ENCODE results near the gene RUBCNL.

Gene RUBCNL

GRCh38 chr13:46339035-46339666 is 47.9 kb downstream of the RUBCNL start:
- Histone ChIP-seq H3K27ac (ENCODE audit: low read length) (no peak overlapping the region), H3K27me3 (ENCODE audit: control insufficient read depth, insufficient read depth, low read length) (no peaks in the 10 kb centered on the region), H3K4me3 (ENCODE audit: low read length) (no peak overlapping the region), H3K4me1 (ENCODE audit: control insufficient read depth, low read depth, low read length) (no peaks in the 10 kb centered on the region), H3K9me3 (ENCODE audit: control insufficient read depth, low read depth, low read length) (no peaks in the 10 kb centered on the region), H3K36me3 (ENCODE audit: control insufficient read depth, low read depth, low read length) (no peaks in the 10 kb centered on the region), H3K9ac (ENCODE audit: low read length) (no peak overlapping the region)

GRCh38 chr13:46337700-46338099 is 49.4 kb downstream of the RUBCNL start:
- Histone ChIP-seq H3K4me3 (ENCODE audit: low read length) (no peak overlapping the region), H3K36me3 (ENCODE audit: control insufficient read depth, low read depth, low read length) (no peaks in the 10 kb centered on the region), H3K27ac (ENCODE audit: low read length) (no peak overlapping the region), H3K9me3 (ENCODE audit: control insufficient read depth, low read depth, low read length) (no peaks in the 10 kb centered on the region), H3K9ac (ENCODE audit: low read length) (no peak overlapping the region), H3K4me1 (ENCODE audit: control insufficient read depth, low read depth, low read length) (peaks cover 2% of the 10 kb centered on the region), H3K27me3 (ENCODE audit: control insufficient read depth, insufficient read depth, low read length) (no peaks in the 10 kb centered on the region)

- no peak overlapping the region for H3K27ac ChIP-seq (ENCODE audit: low read length)
- H3K9me3 ChIP-seq (ENCODE audit: control insufficient read depth, low read depth, low read length): no peaks in the 10 kb centered on the region
- H3K4me3 ChIP-seq (ENCODE audit: low read length): no peak overlapping the region
- no peaks in the 10 kb centered on the region for H3K36me3 ChIP-seq (ENCODE audit: control insufficient read depth, low read depth, low read length)
- H3K4me1 ChIP-seq (ENCODE audit: control insufficient read depth, low read depth, low read length): peaks cover 2% of the 10 kb centered on the region
- no peak overlapping the region for H3K9ac ChIP-seq (ENCODE audit: low read length)
- H3K27me3 ChIP-seq (ENCODE audit: control insufficient read depth, insufficient read depth, low read length): no peaks in the 10 kb centered on the region
These were observed 52.8 kb downstream of the RUBCNL start for GRCh38 chr13:46334035-46334822.

- Histone ChIP-seq H3K4me1 (ENCODE audit: control insufficient read depth, low read depth, low read length) (peaks cover 2% of the 10 kb centered on the region), H3K9ac (ENCODE audit: low read length) (no peak overlapping the region), H3K9me3 (ENCODE audit: control insufficient read depth, low read depth, low read length) (no peaks in the 10 kb centered on the region), H3K27ac (ENCODE audit: low read length) (no peak overlapping the region), H3K27me3 (ENCODE audit: control insufficient read depth, insufficient read depth, low read length) (no peaks in the 10 kb centered on the region), H3K4me3 (ENCODE audit: low read length) (no peak overlapping the region), H3K36me3 (ENCODE audit: control insufficient read depth, low read depth, low read length) (no peaks in the 10 kb centered on the region)
These were observed 54.3 kb downstream of the RUBCNL start for GRCh38 chr13:46332772-46333171.

- Histone ChIP-seq H3K9ac (ENCODE audit: low read length) (no peak overlapping the region), H3K4me3 (ENCODE audit: low read length) (no peak overlapping the region), H3K27ac (ENCODE audit: low read length) (no peak overlapping the region), H3K27me3 (ENCODE audit: control insufficient read depth, insufficient read depth, low read length) (no peaks in the 10 kb centered on the region), H3K36me3 (ENCODE audit: control insufficient read depth, low read depth, low read length) (no peaks in the 10 kb centered on the region), H3K4me1 (ENCODE audit: control insufficient read depth, low read depth, low read length) (peaks cover 2% of the 10 kb centered on the region), H3K9me3 (ENCODE audit: control insufficient read depth, low read depth, low read length) (no peaks in the 10 kb centered on the region)
These were observed 57.4 kb downstream of the RUBCNL start for GRCh38 chr13:46329624-46330023.

- H3K9me3 ChIP-seq (ENCODE audit: control insufficient read depth, low read depth, low read length): no peaks in the 10 kb centered on the region
- H3K36me3 ChIP-seq (ENCODE audit: control insufficient read depth, low read depth, low read length): no peaks in the 10 kb centered on the region
- H3K9ac ChIP-seq (ENCODE audit: low read length): no peak overlapping the region
- no peak overlapping the region for H3K4me3 ChIP-seq (ENCODE audit: low read length)
- no peaks in the 10 kb centered on the region for H3K27me3 ChIP-seq (ENCODE audit: control insufficient read depth, insufficient read depth, low read length)
- no peak overlapping the region for H3K27ac ChIP-seq (ENCODE audit: low read length)
- no peaks in the 10 kb centered on the region for H3K4me1 ChIP-seq (ENCODE audit: control insufficient read depth, low read depth, low read length)
These were observed 59.8 kb downstream of the RUBCNL start for GRCh38 chr13:46327246-46327645.

- H3K27ac ChIP-seq (ENCODE audit: low read length): no peak overlapping the region
- no peaks in the 10 kb centered on the region for H3K27me3 ChIP-seq (ENCODE audit: control insufficient read depth, insufficient read depth, low read length)
- no peaks in the 10 kb centered on the region for H3K36me3 ChIP-seq (ENCODE audit: control insufficient read depth, low read depth, low read length)
- H3K4me3 ChIP-seq (ENCODE audit: low read length): no peak overlapping the region
- no peaks in the 10 kb centered on the region for H3K4me1 ChIP-seq (ENCODE audit: control insufficient read depth, low read depth, low read length)
- no peaks in the 10 kb centered on the region for H3K9me3 ChIP-seq (ENCODE audit: control insufficient read depth, low read depth, low read length)
- no peak overlapping the region for H3K9ac ChIP-seq (ENCODE audit: low read length)
These were observed 62.1 kb downstream of the RUBCNL start for GRCh38 chr13:46324976-46325375.

GRCh38 chr13:46321494-46322225 is 65.4 kb downstream of the RUBCNL start:
- Histone ChIP-seq H3K36me3 (ENCODE audit: control insufficient read depth, low read depth, low read length) (no peaks in the 10 kb centered on the region), H3K27ac (ENCODE audit: low read length) (no peak overlapping the region), H3K4me3 (ENCODE audit: low read length) (no peak overlapping the region), H3K4me1 (ENCODE audit: control insufficient read depth, low read depth, low read length) (no peaks in the 10 kb centered on the region), H3K9me3 (ENCODE audit: control insufficient read depth, low read depth, low read length) (no peaks in the 10 kb centered on the region), H3K27me3 (ENCODE audit: control insufficient read depth, insufficient read depth, low read length) (no peaks in the 10 kb centered on the region), H3K9ac (ENCODE audit: low read length) (no peak overlapping the region)

- H3K27me3 ChIP-seq (ENCODE audit: control insufficient read depth, insufficient read depth, low read length): no peaks in the 10 kb centered on the region
- H3K4me3 ChIP-seq (ENCODE audit: low read length): no peak overlapping the region
- H3K4me1 ChIP-seq (ENCODE audit: control insufficient read depth, low read depth, low read length): no peaks in the 10 kb centered on the region
- H3K9me3 ChIP-seq (ENCODE audit: control insufficient read depth, low read depth, low read length): no peaks in the 10 kb centered on the region
- no peaks in the 10 kb centered on the region for H3K36me3 ChIP-seq (ENCODE audit: control insufficient read depth, low read depth, low read length)
- no peak overlapping the region for H3K27ac ChIP-seq (ENCODE audit: low read length)
- H3K9ac ChIP-seq (ENCODE audit: low read length): no peak overlapping the region
These were observed 66.2 kb downstream of the RUBCNL start for GRCh38 chr13:46320821-46321220.

- no peak overlapping the region for H3K27ac ChIP-seq (ENCODE audit: low read length)
- no peak overlapping the region for H3K4me3 ChIP-seq (ENCODE audit: low read length)
- H3K36me3 ChIP-seq (ENCODE audit: control insufficient read depth, low read depth, low read length): no peaks in the 10 kb centered on the region
- H3K9me3 ChIP-seq (ENCODE audit: control insufficient read depth, low read depth, low read length): no peaks in the 10 kb centered on the region
- H3K4me1 ChIP-seq (ENCODE audit: control insufficient read depth, low read depth, low read length): no peaks in the 10 kb centered on the region
- no peak overlapping the region for H3K9ac ChIP-seq (ENCODE audit: low read length)
- no peaks in the 10 kb centered on the region for H3K27me3 ChIP-seq (ENCODE audit: control insufficient read depth, insufficient read depth, low read length)
These were observed 66.6 kb downstream of the RUBCNL start for GRCh38 chr13:46320406-46320805.

GRCh38 chr13:46318986-46319385 is 68.1 kb downstream of the RUBCNL start:
- no peaks in the 10 kb centered on the region for H3K27me3 ChIP-seq (ENCODE audit: control insufficient read depth, insufficient read depth, low read length)
- no peaks in the 10 kb centered on the region for H3K36me3 ChIP-seq (ENCODE audit: control insufficient read depth, low read depth, low read length)
- H3K9me3 ChIP-seq (ENCODE audit: control insufficient read depth, low read depth, low read length): no peaks in the 10 kb centered on the region
- H3K4me3 ChIP-seq (ENCODE audit: low read length): no peak overlapping the region
- no peak overlapping the region for H3K27ac ChIP-seq (ENCODE audit: low read length)
- no peak overlapping the region for H3K9ac ChIP-seq (ENCODE audit: low read length)
- H3K4me1 ChIP-seq (ENCODE audit: control insufficient read depth, low read depth, low read length): no peaks in the 10 kb centered on the region

Data from iPS-18a (cell line).